Pancreas (tissue), 10 donors: ENCODE results near the gene RACK1. TPM values are rescaled to one million over a fixed set of nuclear protein-coding genes. Genes with fewer than 3 reads are reported as not detected.

Experiments used
- ATAC-seq, 4 donors: fragments of 200-7000 bp; cut with Tn5 transposase; one replicate each; pipeline versions ENCODE4 v1.8.0 to v1.9.1; 2020; ENCODE audit warnings: mild to moderate bottlenecking in 4 of 4, moderate library complexity in 4 of 4
- DNase-seq, 6 donors: peaks; one replicate each; pipeline ENCODE4 v3.0.0-alpha.2; 2020
- FAIRE-seq: peaks from 2 replicates; lab custom pipeline; 2012; peaks lifted over from hg19 to GRCh38; lab: Jason Lieb, UNC
- H3K27ac ChIP-seq, 4 donors: fragments of 200-600 bp; sonication (generic); 1 replicate in 3 of 4; 2 replicates in 1 of 4; pipeline versions ENCODE4 v1.5.0 to v1.8.0; 2020
- H3K27me3 ChIP-seq, 4 donors: fragments of 200-600 bp; one replicate each; pipeline ENCODE4 v1.8.0; 2021
- H3K36me3 ChIP-seq, 3 donors: fragments of 200-600 bp; sonication (generic) in 1 of 3; one replicate each; pipeline versions ENCODE4 v1.5.0 to v1.8.0; 2020 to 2021
- H3K4me1 ChIP-seq, 3 donors: fragments of 200-600 bp; one replicate each; pipeline ENCODE4 v1.8.0; 2021
- H3K4me3 ChIP-seq, 4 donors: fragments of 200-600 bp; sonication (generic) in 2 of 4; one replicate each; pipeline versions ENCODE4 v1.5.0 to v1.8.0; 2020 to 2021
- H3K9me3 ChIP-seq, 4 donors: fragments of 200-600 bp; one replicate each; pipeline ENCODE4 v1.8.0; 2021
- WGBS, 2 donors: extraction: QIAGEN DNeasy Blood & Tissue Kit; methylation state at CpG; one replicate each; pipeline ENCODE4 v1.1.7; 2013; 5-methylcytosine and 5-hydroxymethylcytosine counted together
- intact Hi-C, 3 donors: fragments of 100-400 bp; cut with DNase I; formaldehyde crosslinking; loops; one replicate each; pipeline versions ENCODE4 v1.11.1 to v1.14.2; 2022
- polyA plus RNA-seq, 2 donors: library from polyadenylated mRNA; stranded (reverse); fragments of 200-250 nt; gene quantifications; one replicate each; pipeline ENCODE4 v1.2.3, GENCODE V29; 2013
- total RNA-seq, 6 donors: library from RNA; stranded (reverse); fragmentation: NEBNext Ultra II Directional in 4 of 6; extraction: Animal tissue kit (Norgen Biotek cat#: 25700) in 4 of 6; gene quantifications; one replicate each; pipeline versions ENCODE4 v1.2.1 to v1.2.4, GENCODE V29; 2021 to 2023
- TF ChIP-seq, protein P1 (sequence below), 4 donors: fragments of 200-600 bp; sonication (generic) in 3 of 4; IDR thresholded peaks; one replicate each; pipeline versions ENCODE4 v1.5.0 to v1.8.0; 2021; ENCODE audit warnings: antibody characterized with exemption in 4 of 4
- donor health status: healthy with polysubstance abuse.
- donor health status: DM: no; HTN: no; CAD: no; lungs with moderate emphysema.
- donor health status: DM: no; HTN: no; CAD: no.
- donor health status: control.
- donor health status: control.
- donor health status: Bipolar disorder and iron deficiency.
- donor health status: DM: yes; HTN: yes; CAD: no.
- donor health status: DM: no; HTN: no; CAD: no.
- donor health status: DM: no; HTN: no; CAD: no.
- donor health status: DM: yes; HTN: yes; CAD: no.

Gene RACK1
- total and polyA plus RNA-seq, 8 donors, result 974 to 1,629 (median 1,233) TPM

DNA sequence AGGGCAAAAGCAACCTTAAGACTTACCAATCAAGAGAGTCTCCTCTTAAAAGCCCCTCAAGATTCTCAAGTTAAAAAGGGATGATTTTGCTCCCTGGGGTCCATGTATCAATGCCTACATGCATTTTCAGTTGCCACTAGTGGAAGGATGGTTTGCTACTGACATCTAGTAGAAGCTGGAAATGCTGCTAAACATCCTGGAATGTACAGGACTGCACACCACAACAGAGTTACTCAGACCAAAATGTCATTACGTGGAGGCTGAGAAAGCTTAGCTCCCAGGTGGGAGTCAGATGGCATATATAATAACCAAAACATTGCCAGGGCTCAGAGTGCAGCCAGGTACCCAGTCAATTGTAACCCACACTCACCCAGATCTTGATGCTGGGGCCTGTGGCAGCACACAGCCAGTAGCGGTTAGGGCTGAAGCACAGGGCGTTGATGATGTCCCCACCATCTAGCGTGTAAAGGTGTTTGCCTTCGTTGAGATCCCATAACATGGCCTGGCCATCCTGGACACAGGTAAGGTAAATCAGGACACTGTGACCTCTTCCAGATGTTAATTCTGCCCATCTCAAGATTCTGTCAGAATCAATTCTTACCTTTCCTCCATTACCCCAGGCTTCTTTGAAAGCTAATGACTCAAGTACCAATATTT lies 5.8 kb downstream of the RACK1 start:
- Histone ChIP-seq H3K4me3 (no peak overlapping the region), H3K27ac (no peak overlapping the region), H3K4me1 (peaks cover 11 to 14% (median 13%) of the 10 kb centered on the region in 3 donors), H3K27me3 (no peaks in the 10 kb centered on the region), H3K36me3 (peaks cover 6 to 74% (median 61%) of the 10 kb centered on the region in 3 donors), H3K9me3 (no peaks in the 10 kb centered on the region)
- WGBS, 2 donors, result 89 to 98% methylated on average over 5 of the region's 5 CpGs
- FAIRE-seq (no peak), ATAC-seq (no peak), DNase-seq (no peak)
- intact Hi-C loops, result no loop called here
- TF ChIP-seq, protein P1, sequence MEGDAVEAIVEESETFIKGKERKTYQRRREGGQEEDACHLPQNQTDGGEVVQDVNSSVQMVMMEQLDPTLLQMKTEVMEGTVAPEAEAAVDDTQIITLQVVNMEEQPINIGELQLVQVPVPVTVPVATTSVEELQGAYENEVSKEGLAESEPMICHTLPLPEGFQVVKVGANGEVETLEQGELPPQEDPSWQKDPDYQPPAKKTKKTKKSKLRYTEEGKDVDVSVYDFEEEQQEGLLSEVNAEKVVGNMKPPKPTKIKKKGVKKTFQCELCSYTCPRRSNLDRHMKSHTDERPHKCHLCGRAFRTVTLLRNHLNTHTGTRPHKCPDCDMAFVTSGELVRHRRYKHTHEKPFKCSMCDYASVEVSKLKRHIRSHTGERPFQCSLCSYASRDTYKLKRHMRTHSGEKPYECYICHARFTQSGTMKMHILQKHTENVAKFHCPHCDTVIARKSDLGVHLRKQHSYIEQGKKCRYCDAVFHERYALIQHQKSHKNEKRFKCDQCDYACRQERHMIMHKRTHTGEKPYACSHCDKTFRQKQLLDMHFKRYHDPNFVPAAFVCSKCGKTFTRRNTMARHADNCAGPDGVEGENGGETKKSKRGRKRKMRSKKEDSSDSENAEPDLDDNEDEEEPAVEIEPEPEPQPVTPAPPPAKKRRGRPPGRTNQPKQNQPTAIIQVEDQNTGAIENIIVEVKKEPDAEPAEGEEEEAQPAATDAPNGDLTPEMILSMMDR (IDR thresholded peaks at IDR 0.05), result no peak

DNA sequence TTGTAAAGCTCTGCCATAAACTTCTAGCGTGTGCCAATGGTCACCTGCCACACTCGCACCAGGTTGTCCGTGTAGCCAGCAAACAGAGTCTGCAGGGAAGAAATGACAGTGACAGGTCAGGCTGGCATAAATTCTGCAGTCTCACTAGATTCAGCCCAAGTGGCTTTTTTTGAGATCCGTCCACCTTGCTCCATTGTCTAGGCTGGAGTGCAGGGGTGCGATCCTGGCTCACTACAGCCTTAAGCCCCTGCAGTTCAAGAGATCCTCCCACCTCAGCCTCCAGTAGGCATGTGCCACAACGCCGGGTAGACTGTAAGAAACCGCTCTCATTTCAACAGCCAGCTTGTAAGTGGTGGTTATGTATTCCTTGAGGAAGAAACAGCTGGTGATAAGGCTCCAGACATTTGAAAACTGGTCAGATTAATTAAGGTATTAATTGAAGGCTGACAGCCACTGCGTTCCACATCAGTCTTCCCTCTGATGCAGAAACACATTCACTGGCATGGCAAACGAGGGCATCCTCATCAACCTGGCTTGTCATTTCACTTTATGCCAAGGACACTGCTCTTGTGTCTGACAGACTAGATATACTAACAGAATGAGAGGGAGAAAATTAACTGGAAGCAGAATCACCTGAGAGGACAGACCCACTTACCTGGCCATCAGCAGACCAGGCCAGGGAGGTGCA lies 6.6 kb downstream of the RACK1 start:
- WGBS, 2 donors, result 76 to 81% methylated on average over 10 of the region's 10 CpGs
- ATAC-seq (no peak), DNase-seq (no peak), FAIRE-seq (no peak)
- Histone ChIP-seq H3K27ac (no peak overlapping the region), H3K4me1 (peaks cover 10 to 12% (median 12%) of the 10 kb centered on the region in 3 donors), H3K36me3 (peaks cover 6 to 75% (median 60%) of the 10 kb centered on the region in 3 donors), H3K27me3 (no peaks in the 10 kb centered on the region), H3K4me3 (no peak overlapping the region), H3K9me3 (no peaks in the 10 kb centered on the region)
- intact Hi-C loops, result no loop called here
- TF ChIP-seq, protein P1 (IDR thresholded peaks at IDR 0.05), result no peak

DNA sequence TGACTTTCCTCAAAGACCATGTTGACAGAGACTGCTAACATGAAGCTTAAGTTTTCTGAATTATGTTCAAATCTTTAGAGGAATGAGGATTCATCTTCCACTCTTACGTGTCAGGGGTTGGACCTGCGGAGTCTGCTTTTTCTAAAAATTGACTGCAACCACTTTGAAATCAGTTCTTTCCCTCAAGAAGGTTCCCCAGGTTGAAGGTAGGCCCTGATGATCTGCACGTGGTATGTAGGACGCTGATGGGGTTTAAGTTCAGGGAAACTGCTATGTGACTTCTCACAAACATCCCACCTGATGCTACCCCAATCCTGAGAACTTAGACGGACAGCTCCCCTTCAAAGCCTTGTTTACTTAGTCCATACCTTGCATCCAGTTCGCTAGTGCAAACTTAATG lies 7.2 kb downstream of the RACK1 start:
- DNase-seq (no peak), ATAC-seq (no peak), FAIRE-seq (no peak)
- TF ChIP-seq, protein P1 (IDR thresholded peaks at IDR 0.05), result no peak
- H3K27me3 ChIP-seq, result no peaks in the 10 kb centered on the region
- H3K4me1 ChIP-seq, result peaks cover 3 to 6% (median 5%) of the 10 kb centered on the region in 3 donors
- intact Hi-C loops, result no loop called here
- H3K4me3 ChIP-seq, result no peak overlapping the region
- WGBS, 2 donors, result 83 to 87% methylated on average over 6 of the region's 6 CpGs
- no peak overlapping the region for H3K27ac ChIP-seq
- H3K9me3 ChIP-seq, result no peaks in the 10 kb centered on the region
- peaks cover 6 to 72% (median 54%) of the 10 kb centered on the region in 3 donors for H3K36me3 ChIP-seq

DNA sequence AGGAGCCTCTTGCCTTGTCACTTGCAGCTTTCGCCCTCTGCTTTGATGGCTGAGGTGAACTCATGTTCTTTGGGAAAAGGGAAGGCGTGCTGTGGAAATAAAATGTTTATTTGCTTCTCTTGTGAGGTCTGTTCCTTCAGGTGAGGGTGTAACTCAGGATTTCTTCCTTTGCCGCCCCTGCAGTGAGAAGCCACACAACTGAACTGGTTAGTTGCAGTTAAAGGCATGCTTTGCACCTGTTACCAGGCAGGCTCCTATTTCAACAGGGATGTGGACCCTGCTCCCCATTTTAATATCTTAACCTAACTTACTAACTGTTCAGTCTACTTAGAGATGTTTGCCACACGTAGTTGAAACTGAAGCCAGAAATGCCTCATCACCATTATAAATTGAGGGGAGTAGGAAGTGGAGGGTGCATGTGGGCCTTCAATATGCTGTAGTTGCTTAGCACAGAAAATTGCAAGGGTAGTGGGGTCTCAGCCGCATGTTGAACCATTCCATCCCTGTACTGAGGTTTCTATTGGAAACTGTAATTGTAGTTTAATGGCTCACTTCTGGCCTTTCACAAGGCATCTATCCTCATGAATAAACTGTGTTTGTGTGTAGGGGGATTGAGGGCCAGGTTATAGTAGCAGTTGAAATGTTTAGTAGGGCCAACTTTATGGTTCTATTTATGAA lies 7.9 kb downstream of the RACK1 start:
- TF ChIP-seq, protein P1 (IDR thresholded peaks at IDR 0.05), result no peak
- 77 to 85% methylated on average over 5 of the region's 5 CpGs for WGBS, 2 donors
- no peak for FAIRE-seq
- Histone ChIP-seq H3K9me3 (no peaks in the 10 kb centered on the region), H3K27ac (no peak overlapping the region), H3K4me1 (no peaks in the 10 kb centered on the region), H3K4me3 (no peak overlapping the region), H3K27me3 (no peaks in the 10 kb centered on the region), H3K36me3 (peaks cover 6 to 66% (median 49%) of the 10 kb centered on the region in 3 donors)
- ATAC-seq, result no peak
- intact Hi-C loops, result no loop called here
- no peak for DNase-seq
